Heart right ventricle (tissue), 16 donors: ENCODE data around the gene HSPA14. TPM values are rescaled to one million over a fixed set of nuclear protein-coding genes. Genes with fewer than 3 reads are reported as not detected.

Experiments used
- ATAC-seq, 8 donors: fragments of 200-7000 bp; cut with Tn5 transposase; one replicate each; pipeline ENCODE4 v1.9.1; 2020; ENCODE audit warnings: mild to moderate bottlenecking in 8 of 8, moderate library complexity in 8 of 8, moderate number of reproducible peaks in 1 of 8
- DNase-seq, 2 donors: peaks; one replicate each; pipeline ENCODE4 v3.0.0-alpha.2; 2020
- H3K27ac ChIP-seq, 10 donors: fragments of 200-600 bp; sonication (generic) in 2 of 10; one replicate each; pipeline versions ENCODE4 v1.5.0 to v1.8.0; 2020 to 2022; ENCODE audit warnings: mild to moderate bottlenecking in 3 of 10
- H3K27me3 ChIP-seq, 7 donors: fragments of 200-600 bp; one replicate each; pipeline ENCODE4 v1.8.0; 2021 to 2022; ENCODE audit warnings: mild to moderate bottlenecking in 2 of 7
- H3K36me3 ChIP-seq, 9 donors: fragments of 200-600 bp; sonication (generic) in 1 of 9; one replicate each; pipeline versions ENCODE4 v1.5.0 to v1.8.0; 2020 to 2022; ENCODE audit warnings: mild to moderate bottlenecking in 2 of 9
- H3K4me1 ChIP-seq, 9 donors: fragments of 200-600 bp; sonication (generic) in 1 of 9; one replicate each; pipeline versions ENCODE4 v1.5.0 to v1.8.0; 2020 to 2022; ENCODE audit warnings: mild to moderate bottlenecking in 4 of 9
- H3K4me3 ChIP-seq, 10 donors: fragments of 200-600 bp; sonication (generic) in 2 of 10; one replicate each; pipeline versions ENCODE4 v1.5.0 to v1.8.0; 2020 to 2022; ENCODE audit warnings: mild to moderate bottlenecking in 7 of 10, moderate library complexity in 2 of 10
- H3K9me3 ChIP-seq, 11 donors: fragments of 200-600 bp in 10 of 11; sonication (generic) in 2 of 11; one replicate each; pipeline versions ENCODE4 v1.5.0 to v1.8.0; 2013 to 2022; ENCODE audit warnings: mild to moderate bottlenecking in 2 of 11, control low read depth in 1 of 11, moderate library complexity in 1 of 11
- WGBS, 2 donors: extraction: QIAGEN DNeasy Blood & Tissue Kit; methylation state at CpG; one replicate each; pipeline ENCODE4 v1.1.7; 2013; ENCODE audit warnings: inconsistent platforms in 1 of 2; 5-methylcytosine and 5-hydroxymethylcytosine counted together
- intact Hi-C, 10 donors: fragments of 100-400 bp; cut with DNase I; formaldehyde crosslinking; loops; one replicate each; pipeline versions ENCODE4 v1.11.1 to v1.14.2; 2022
- polyA plus RNA-seq, 2 donors: library from polyadenylated mRNA; stranded (reverse); fragments of 200-250 nt; gene quantifications; one replicate each; pipeline ENCODE4 v1.2.3, GENCODE V29; 2013
- total RNA-seq, 10 donors: library from RNA; stranded (reverse); fragmentation: NEBNext Ultra II Directional in 3 of 10; extraction: Animal tissue kit (Norgen Biotek cat#: 25700) in 3 of 10; gene quantifications; one replicate each; pipeline versions ENCODE4 v1.2.1 to v1.2.4, GENCODE V29; 2021 to 2023
- TF ChIP-seq, protein P1 (sequence below), 9 donors: fragments of 200-600 bp; sonication (generic) in 2 of 9; IDR thresholded peaks; one replicate each; pipeline versions ENCODE4 v1.5.0 to v1.8.0; 2021 to 2022; ENCODE audit warnings: antibody characterized with exemption in 9 of 9, mild to moderate bottlenecking in 5 of 9, moderate library complexity in 1 of 9
- donor health status: Arrhythmogenic right ventricular cardiomyopathy.
- donor health status: ischemic (EF 13 %, LVEDD 7.1; RV severe dilation, severe dysfunction).
- donor health status: healthy with polysubstance abuse.
- donor health status: DM: no; HTN: yes; CAD: no.
- donor health status: DM: no; HTN: no; CAD: no.
- donor health status: ischemic (EF 25% LVEDD 6.9; RV normal size, moderate dysfunction).
- donor health status: ischemic (EF 25% LVEDD 5.7; RV mildly dilated, moderate dysfunction).
- donor health status: healthy.
- donor health status: DM: yes; HTN: yes; CAD: no.
- donor health status: Ischemic cardiomyopathy.
- donor health status: ischemic (EF 35%, LVEDD 5.7; RV mildly dilated, moderate dysfunction).
- donor health status: nonischemic (EF 11% LVEDD 7.7; RV severe dilation, severe dysfunction).
- donor health status: DM: yes; HTN: yes; CAD: no.
- donor health status: PGD.
- donor health status: ischemic (EF 29% LVEDD 5.4; RV normal size, mild dysfunction).
- donor health status: nonischemic (EF 23%, LVEDD 6.1; RV moderate dilation, normal function).

Gene HSPA14
- total and polyA plus RNA-seq, 12 donors = 7.1 to 11.6 (median 8.5) TPM

DNA sequence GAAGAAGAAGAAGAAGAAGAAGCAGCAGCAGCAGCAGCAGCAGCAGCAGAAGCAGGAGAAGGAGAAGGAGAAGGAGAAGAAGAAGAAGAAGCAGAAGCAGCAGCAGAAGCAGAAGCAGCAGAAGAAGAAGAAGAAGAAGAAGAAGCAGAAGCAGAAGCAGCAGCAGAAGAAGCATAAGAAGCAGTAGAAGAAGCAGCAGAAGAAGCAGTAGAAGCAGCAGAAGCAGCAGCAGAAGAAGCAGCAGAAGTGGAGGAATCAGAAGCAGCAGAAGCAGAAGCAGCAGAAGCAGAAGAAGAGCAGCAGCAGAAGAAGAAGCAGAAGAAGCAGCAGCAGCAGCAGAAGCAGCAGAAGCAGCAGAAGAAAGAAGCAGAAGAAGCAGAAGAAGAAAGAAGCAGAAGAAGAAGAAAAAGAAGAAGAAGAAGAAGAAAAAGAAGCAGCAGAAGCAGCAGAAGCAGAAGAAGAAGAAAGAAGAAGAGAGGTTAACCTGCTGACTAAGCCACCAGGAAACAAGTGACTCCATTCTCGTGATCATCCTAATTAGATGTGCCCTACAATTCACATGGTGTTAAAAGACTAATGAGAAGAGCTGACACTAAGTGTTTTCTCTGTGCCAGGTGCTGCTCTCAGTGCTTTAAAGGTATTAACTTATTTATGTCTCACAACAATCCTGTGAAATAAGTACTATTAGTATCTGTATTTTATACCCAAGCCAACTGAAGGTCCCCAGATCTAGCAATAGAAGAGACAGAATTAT is 11.9 kb upstream of the HSPA14 start:
- H3K36me3 ChIP-seq = no peaks in the 10 kb centered on the region
- no peak for ATAC-seq
- peak overlapping the region in 1 of 10 donors; percentile 13 for H3K27ac ChIP-seq
- no peak overlapping the region for H3K4me3 ChIP-seq
- peaks cover 0 to 8% (median 0%) of the 10 kb centered on the region in 9 donors for H3K4me1 ChIP-seq
- no peaks in the 10 kb centered on the region for H3K27me3 ChIP-seq
- WGBS, 2 donors = 69 to 78% methylated on average over 1 of the region's 1 CpG
- DNase-seq = no peak
- no peaks in the 10 kb centered on the region for H3K9me3 ChIP-seq
- TF ChIP-seq, protein P1, sequence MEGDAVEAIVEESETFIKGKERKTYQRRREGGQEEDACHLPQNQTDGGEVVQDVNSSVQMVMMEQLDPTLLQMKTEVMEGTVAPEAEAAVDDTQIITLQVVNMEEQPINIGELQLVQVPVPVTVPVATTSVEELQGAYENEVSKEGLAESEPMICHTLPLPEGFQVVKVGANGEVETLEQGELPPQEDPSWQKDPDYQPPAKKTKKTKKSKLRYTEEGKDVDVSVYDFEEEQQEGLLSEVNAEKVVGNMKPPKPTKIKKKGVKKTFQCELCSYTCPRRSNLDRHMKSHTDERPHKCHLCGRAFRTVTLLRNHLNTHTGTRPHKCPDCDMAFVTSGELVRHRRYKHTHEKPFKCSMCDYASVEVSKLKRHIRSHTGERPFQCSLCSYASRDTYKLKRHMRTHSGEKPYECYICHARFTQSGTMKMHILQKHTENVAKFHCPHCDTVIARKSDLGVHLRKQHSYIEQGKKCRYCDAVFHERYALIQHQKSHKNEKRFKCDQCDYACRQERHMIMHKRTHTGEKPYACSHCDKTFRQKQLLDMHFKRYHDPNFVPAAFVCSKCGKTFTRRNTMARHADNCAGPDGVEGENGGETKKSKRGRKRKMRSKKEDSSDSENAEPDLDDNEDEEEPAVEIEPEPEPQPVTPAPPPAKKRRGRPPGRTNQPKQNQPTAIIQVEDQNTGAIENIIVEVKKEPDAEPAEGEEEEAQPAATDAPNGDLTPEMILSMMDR (IDR thresholded peaks at IDR 0.05) = no peak
- intact Hi-C loops = loop anchor here in 8 of 10 donors (5.0 to 10.0 kb wide), 8 partner anchors 221 to 1041 kb away; no protein-coding TSS in a partner anchor

DNA sequence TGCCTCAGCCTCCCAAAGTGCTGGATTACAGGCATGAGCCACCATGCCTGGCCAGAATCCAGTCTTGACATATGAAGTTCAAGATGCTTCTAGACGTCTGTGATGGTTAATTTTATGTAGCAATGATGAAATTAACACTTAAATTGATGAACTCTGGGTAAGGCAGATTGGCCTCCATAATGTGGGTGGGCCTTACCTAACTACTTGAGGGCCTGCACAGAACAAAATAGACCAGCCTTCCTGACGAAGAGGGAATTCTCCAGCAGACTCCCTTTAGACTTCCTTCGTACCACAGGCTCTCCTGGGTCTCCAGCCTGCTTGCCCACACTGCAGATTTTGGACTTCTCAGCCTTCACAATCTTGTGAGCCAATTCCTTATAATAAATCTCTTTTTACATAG is 5.0 kb upstream of the HSPA14 start:
- H3K27ac ChIP-seq = no peak overlapping the region
- no peak for ATAC-seq
- DNase-seq = no peak
- TF ChIP-seq, protein P1 (IDR thresholded peaks at IDR 0.05) = no peak
- H3K36me3 ChIP-seq = peaks cover 0 to 13% (median 0%) of the 10 kb centered on the region in 9 donors
- H3K9me3 ChIP-seq = no peaks in the 10 kb centered on the region
- intact Hi-C loops = loop anchor here in 1 of 10 donors (10.0 kb wide), 1 partner anchor 262 kb away; the partner anchor contains the start of gene RPP38
- 73 to 82% methylated on average over 3 of the region's 3 CpGs for WGBS, 2 donors
- H3K4me3 ChIP-seq = no peak overlapping the region
- peaks cover 0 to 14% (median 11%) of the 10 kb centered on the region in 9 donors for H3K4me1 ChIP-seq
- H3K27me3 ChIP-seq = no peaks in the 10 kb centered on the region

DNA sequence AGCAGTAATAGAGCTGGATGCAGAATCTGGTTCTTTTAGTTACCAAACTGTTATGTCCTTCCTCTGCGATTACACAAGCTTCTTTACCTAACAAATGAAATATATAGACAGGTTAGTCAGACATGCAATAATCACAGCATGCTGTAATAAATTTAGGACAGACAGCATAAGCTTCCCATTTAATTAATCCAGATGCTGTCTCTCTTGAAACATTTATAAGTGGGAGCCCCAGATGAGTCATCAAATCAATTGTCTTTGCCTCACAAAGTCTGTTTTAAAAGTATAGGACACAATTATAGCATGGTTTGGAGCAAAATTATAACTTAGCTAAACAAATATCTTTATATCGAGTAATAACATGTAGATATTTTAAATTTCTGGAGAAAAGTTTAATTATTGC is 1.9 kb upstream of the HSPA14 start:
- H3K27me3 ChIP-seq = no peaks in the 10 kb centered on the region
- 96 to 97% methylated on average over 2 of the region's 2 CpGs for WGBS, 2 donors
- TF ChIP-seq, protein P1 (IDR thresholded peaks at IDR 0.05) = no peak
- H3K4me3 ChIP-seq = no peak overlapping the region
- ATAC-seq (no peak), DNase-seq (no peak)
- intact Hi-C loops = loop anchor here in 7 of 10 donors (5.0 to 10.0 kb wide), 3 partner anchors 41 to 259 kb away; partner anchors contain the start of genes SUV39H2 (in 7 of the 7) and RPP38 (in 1 of the 7)
- H3K27ac ChIP-seq = peak overlapping the region in 6 of 10 donors; percentile 93 to 99 (median 97)
- H3K9me3 ChIP-seq = no peaks in the 10 kb centered on the region
- peaks cover 0 to 28% (median 24%) of the 10 kb centered on the region in 9 donors for H3K4me1 ChIP-seq
- H3K36me3 ChIP-seq = peaks cover 0 to 26% (median 4%) of the 10 kb centered on the region in 9 donors

DNA sequence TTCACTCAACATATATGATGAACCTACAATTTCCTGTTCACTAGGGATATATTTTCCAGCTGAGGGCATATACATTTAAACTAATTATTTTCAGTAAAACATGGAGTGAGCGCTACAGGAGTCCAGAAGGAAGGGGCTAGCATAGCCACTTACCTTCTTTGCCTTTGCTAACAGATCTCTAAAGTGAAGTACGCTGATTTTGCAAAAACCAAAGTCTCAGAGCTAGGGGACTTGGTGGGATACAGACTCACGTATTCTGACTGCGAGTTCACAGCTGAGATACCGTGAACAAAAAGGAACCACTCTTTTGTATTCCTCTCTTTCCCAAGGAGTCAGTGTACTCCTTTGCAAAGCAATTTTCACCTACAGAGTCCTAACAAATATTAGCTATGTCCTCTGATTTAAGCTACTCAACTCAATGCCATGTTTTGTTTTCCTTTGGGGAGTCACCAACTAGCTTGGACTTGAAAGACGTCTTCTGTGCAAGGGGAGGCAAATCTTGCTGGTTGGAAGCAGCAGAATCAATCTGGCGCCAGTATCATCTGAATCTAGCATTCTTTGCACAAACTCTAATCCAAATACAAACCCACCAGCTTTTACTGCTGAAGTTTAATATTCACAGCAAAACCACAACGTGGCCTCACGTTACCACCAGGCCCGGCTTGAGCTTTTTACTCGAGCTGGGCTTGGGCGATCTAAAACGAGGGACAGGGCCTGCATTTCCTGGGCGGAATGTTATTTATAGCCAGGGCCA is 926 bp upstream of the HSPA14 start:
- Histone ChIP-seq H3K27ac (peak overlapping the region; percentile 90 to 99 (median 96)), H3K36me3 (peaks cover 0 to 35% (median 9%) of the 10 kb centered on the region in 9 donors), H3K27me3 (no peaks in the 10 kb centered on the region), H3K4me3 (peak overlapping the region; percentile 54 to 99 (median 92)), H3K4me1 (peaks cover 0 to 28% (median 24%) of the 10 kb centered on the region in 9 donors), H3K9me3 (no peaks in the 10 kb centered on the region)
- ATAC-seq (no peak), DNase-seq (no peak)
- whole genome bisulfite sequencing, 2 donors = 17 to 21% methylated on average over 14 of the region's 14 CpGs
- TF ChIP-seq, protein P1 (IDR thresholded peaks at IDR 0.05) = no peak
- intact Hi-C loops = loop anchor here in 7 of 10 donors (5.0 to 10.0 kb wide), 3 partner anchors 40 to 258 kb away; partner anchors contain the start of genes SUV39H2 (in 7 of the 7) and RPP38 (in 1 of the 7)
